ENCODE results near the gene IQCB1. TPM values are rescaled to one million over a fixed set of nuclear protein-coding genes. Genes with fewer than 3 reads are reported as not detected.

Gene IQCB1
- total and polyA plus RNA-seq, 4 donors, result 2.8 to 14.0 (median 9.4) TPM

DNA sequence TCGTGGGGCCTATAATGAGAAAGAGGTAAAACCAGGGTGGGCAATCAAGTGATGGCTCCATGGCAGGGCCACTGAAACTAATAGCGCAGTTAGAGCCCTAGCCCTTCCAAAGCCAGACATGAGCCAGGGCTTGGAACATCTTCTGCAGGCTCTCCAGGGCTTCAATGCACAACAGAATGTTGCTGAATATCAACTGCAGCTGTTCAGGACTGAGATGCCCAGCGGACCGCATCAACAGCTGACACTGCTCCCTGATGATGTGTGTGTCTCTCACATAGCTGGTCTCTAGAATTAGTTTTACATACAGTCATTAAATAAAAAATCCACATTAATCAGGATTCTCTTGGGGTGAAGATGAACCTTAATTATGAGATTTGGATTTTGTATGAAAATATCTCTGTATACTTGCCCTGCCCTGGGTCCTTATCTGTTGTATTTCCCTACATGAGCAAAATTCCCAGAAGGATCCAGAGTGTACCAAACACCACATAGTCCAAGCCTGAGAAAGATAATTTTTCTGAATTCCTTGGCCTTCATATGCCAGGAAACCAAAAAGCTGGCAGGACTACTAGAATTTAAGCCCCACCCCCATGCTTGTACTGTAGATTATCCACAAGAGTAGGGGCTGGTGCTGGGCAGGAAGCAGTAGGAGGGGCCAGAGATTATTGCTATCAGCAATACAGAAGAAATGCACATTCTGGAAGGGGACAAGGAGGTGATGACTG, 77.6 kb downstream of the IQCB1 start:
- WGBS, result 72% methylated on average over 4 of the region's 4 CpGs
- Histone ChIP-seq H3K27ac (ENCODE audit: low read depth in 1 of 2, low read length in 2 of 2) (peak overlapping the region in 1 of 2 donors; percentile 32), H3K4me1 (ENCODE audit: control insufficient read depth in 4 of 4, insufficient read depth in 4 of 4, low read length in 3 of 4) (no peaks in the 10 kb centered on the region), H3K9ac (ENCODE audit: low read depth in 1 of 2, low read length in 2 of 2) (no peak overlapping the region), H3K4me3 (ENCODE audit: low read depth in 1 of 3, low read length in 3 of 3) (no peak overlapping the region), H3K27me3 (ENCODE audit: control insufficient read depth in 4 of 4, insufficient read depth in 4 of 4, low read length in 3 of 4) (no peaks in the 10 kb centered on the region), H3K36me3 (ENCODE audit: control insufficient read depth in 4 of 4, insufficient read depth in 3 of 4, low read depth in 1 of 4, low read length in 3 of 4) (no peaks in the 10 kb centered on the region), H3K9me3 (ENCODE audit: control insufficient read depth in 4 of 4, low read length in 3 of 4) (no peaks in the 10 kb centered on the region)
- DNase-seq (ENCODE audit: low spot score), result no peak
- peak in 1 of 2 donors; percentile 9 for TF ChIP-seq RAD21 (IDR thresholded peaks at IDR 0.05)
- no peak for TF ChIP-seq EGR1 (IDR thresholded peaks at IDR 0.05; ENCODE audit: low read depth in 2 of 2)
- peak; percentile 85 for TF ChIP-seq NR2F2 (IDR thresholded peaks at IDR 0.05)
- TF ChIP-seq SP1 (IDR thresholded peaks at IDR 0.05), result peak; percentile 35
- TF ChIP-seq JUND (IDR thresholded peaks at IDR 0.05), result no peak
- TF ChIP-seq HNF4A (conservative IDR thresholded peaks at IDR 0.05), result no peak
- peak in 1 of 2 donors; percentile 8 for TF ChIP-seq RXRA (IDR thresholded peaks at IDR 0.05)
- no peak for TF ChIP-seq FOXA1 (IDR thresholded peaks at IDR 0.05)

GRCh38 chr3:121752772-121753171, 82.1 kb downstream of the IQCB1 start:
- WGBS, result 43% methylated on average over 1 of the region's 1 CpG
- H3K9me3 ChIP-seq (ENCODE audit: control insufficient read depth in 4 of 4, low read length in 3 of 4), result no peaks in the 10 kb centered on the region
- TF ChIP-seq GABPA (IDR thresholded peaks at IDR 0.05 in 1 of 2, conservative IDR thresholded peaks at IDR 0.05 in 1 of 2), result no peak
- TF ChIP-seq JUND (IDR thresholded peaks at IDR 0.05), result no peak
- TF ChIP-seq, protein P1, sequence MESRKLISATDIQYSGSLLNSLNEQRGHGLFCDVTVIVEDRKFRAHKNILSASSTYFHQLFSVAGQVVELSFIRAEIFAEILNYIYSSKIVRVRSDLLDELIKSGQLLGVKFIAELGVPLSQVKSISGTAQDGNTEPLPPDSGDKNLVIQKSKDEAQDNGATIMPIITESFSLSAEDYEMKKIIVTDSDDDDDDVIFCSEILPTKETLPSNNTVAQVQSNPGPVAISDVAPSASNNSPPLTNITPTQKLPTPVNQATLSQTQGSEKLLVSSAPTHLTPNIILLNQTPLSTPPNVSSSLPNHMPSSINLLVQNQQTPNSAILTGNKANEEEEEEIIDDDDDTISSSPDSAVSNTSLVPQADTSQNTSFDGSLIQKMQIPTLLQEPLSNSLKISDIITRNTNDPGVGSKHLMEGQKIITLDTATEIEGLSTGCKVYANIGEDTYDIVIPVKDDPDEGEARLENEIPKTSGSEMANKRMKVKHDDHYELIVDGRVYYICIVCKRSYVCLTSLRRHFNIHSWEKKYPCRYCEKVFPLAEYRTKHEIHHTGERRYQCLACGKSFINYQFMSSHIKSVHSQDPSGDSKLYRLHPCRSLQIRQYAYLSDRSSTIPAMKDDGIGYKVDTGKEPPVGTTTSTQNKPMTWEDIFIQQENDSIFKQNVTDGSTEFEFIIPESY (IDR thresholded peaks at IDR 0.05), result no peak
- no peak for TF ChIP-seq FOXA2 (IDR thresholded peaks at IDR 0.05)
- TF ChIP-seq EGR1 (IDR thresholded peaks at IDR 0.05; ENCODE audit: low read depth in 2 of 2), result no peak
- no peak for TF ChIP-seq TAF1 (conservative IDR thresholded peaks at IDR 0.05)
- TF ChIP-seq SP1 (IDR thresholded peaks at IDR 0.05), result no peak
- no peak for TF ChIP-seq RAD21 (IDR thresholded peaks at IDR 0.05)
- TF ChIP-seq CTCF (IDR thresholded peaks at IDR 0.05; ENCODE audit: low read depth, low read length, missing input control), result no peak
- TF ChIP-seq RXRA (IDR thresholded peaks at IDR 0.05), result no peak
- TF ChIP-seq ATF3 (IDR thresholded peaks at IDR 0.05), result no peak
- TF ChIP-seq, protein P2, sequence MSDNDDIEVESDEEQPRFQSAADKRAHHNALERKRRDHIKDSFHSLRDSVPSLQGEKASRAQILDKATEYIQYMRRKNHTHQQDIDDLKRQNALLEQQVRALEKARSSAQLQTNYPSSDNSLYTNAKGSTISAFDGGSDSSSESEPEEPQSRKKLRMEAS (IDR thresholded peaks at IDR 0.05), result no peak
- no peak for TF ChIP-seq HNF4G (IDR thresholded peaks at IDR 0.05)
- no peak for TF ChIP-seq NR2F2 (IDR thresholded peaks at IDR 0.05)
- TF ChIP-seq REST (IDR thresholded peaks at IDR 0.05), result no peak
- TF ChIP-seq FOXA1 (IDR thresholded peaks at IDR 0.05), result no peak
- TF ChIP-seq YY1 (IDR thresholded peaks at IDR 0.05), result no peak
- TF ChIP-seq HNF4A (conservative IDR thresholded peaks at IDR 0.05), result no peak
- H3K27me3 ChIP-seq (ENCODE audit: control insufficient read depth in 4 of 4, insufficient read depth in 4 of 4, low read length in 3 of 4), result no peaks in the 10 kb centered on the region
- DNase-seq (ENCODE audit: low spot score), result no peak
- no peak overlapping the region for H3K4me3 ChIP-seq (ENCODE audit: low read depth in 1 of 3, low read length in 3 of 3)
- H3K36me3 ChIP-seq (ENCODE audit: control insufficient read depth in 4 of 4, insufficient read depth in 3 of 4, low read depth in 1 of 4, low read length in 3 of 4), result no peaks in the 10 kb centered on the region
- H3K27ac ChIP-seq (ENCODE audit: low read depth in 1 of 2, low read length in 2 of 2), result no peak overlapping the region
- peaks cover 2 to 17% (median 13%) of the 10 kb centered on the region in 4 donors for H3K4me1 ChIP-seq (ENCODE audit: control insufficient read depth in 4 of 4, insufficient read depth in 4 of 4, low read length in 3 of 4)
- no peak overlapping the region for H3K9ac ChIP-seq (ENCODE audit: low read depth in 1 of 2, low read length in 2 of 2)
